Measurements from ENCODE around the gene CNPY4. TPM values are rescaled to one million over a fixed set of nuclear protein-coding genes. Genes with fewer than 3 reads are reported as not detected.

Gene CNPY4
- total and polyA plus RNA-seq, 2 donors (not counting 3 experiments of a cell fraction or from before 2014, with no cell fraction given): 28.6 to 33.7 TPM

DNA sequence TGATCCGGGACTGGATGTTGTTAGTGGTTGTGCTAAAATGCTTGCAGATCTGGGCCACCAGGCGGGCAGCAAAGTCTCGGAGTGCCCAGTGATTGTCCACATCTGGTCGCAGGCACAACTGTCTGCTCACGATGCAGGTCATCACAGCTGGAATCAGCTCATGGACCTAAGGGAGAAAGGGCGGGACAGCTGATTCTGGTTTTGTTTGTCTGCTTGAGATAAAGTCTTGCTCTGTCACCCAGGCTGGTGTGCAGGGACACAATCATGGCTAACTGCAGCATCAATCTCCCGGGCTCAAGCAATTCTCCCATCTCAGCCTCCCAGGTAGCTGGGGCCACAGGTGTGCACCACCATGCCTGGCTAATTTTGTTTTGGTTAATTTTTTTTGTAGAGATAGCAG is 8.3 kb upstream of the CNPY4 start:
- Histone ChIP-seq H3K9me1 (replicated peaks; ENCODE audit: control insufficient read depth, extremely low read depth, insufficient read depth, low read length) (no peaks in the 10 kb centered on the region), H3K9me3 (replicated peaks; ENCODE audit: control insufficient read depth, insufficient read depth, low read length) (no peaks in the 10 kb centered on the region), H3K27ac (ENCODE audit: insufficient read depth, low read depth, low read length) (no peak overlapping the region), H3K79me2 (ENCODE audit: control insufficient read depth, insufficient read depth, low read length) (no peaks in the 10 kb centered on the region), H3K9ac (replicated peaks; ENCODE audit: extremely low read depth, insufficient read depth, low read length) (no peak overlapping the region), H3K27me3 (ENCODE audit: control insufficient read depth in 2 of 2, insufficient read depth in 2 of 2, low read length in 2 of 2) (no peaks in the 10 kb centered on the region), H3K4me3 (replicated peaks in 1 of 3; ENCODE audit: insufficient read depth in 1 of 3, low read depth in 1 of 3, low read length in 3 of 3) (no peak overlapping the region), H3K36me3 (ENCODE audit: control insufficient read depth in 2 of 2, extremely low read depth in 1 of 2, insufficient read depth in 2 of 2, low read length in 2 of 2) (peaks cover 12 to 41% of the 10 kb centered on the region in 2 experiments), H3K4me1 (ENCODE audit: control insufficient read depth, extremely low read depth, insufficient read depth, low read length) (no peaks in the 10 kb centered on the region), H2AFZ (ENCODE audit: low read depth, low read length) (no peak overlapping the region), H3K4me2 (ENCODE audit: insufficient read depth, low read length) (no peak overlapping the region), H4K20me1 (replicated peaks; ENCODE audit: control insufficient read depth, extremely low read depth, insufficient read depth, low read length) (no peaks in the 10 kb centered on the region)
- dilution Hi-C loops (cut with MboI; ENCODE audit: extremely low pct_ligation_motif_present, low sequenced_read_pairs) (no loop called here), intact Hi-C loops (cut with micrococcal nuclease) (no loop called here)
- TF ChIP-seq, protein P1, sequence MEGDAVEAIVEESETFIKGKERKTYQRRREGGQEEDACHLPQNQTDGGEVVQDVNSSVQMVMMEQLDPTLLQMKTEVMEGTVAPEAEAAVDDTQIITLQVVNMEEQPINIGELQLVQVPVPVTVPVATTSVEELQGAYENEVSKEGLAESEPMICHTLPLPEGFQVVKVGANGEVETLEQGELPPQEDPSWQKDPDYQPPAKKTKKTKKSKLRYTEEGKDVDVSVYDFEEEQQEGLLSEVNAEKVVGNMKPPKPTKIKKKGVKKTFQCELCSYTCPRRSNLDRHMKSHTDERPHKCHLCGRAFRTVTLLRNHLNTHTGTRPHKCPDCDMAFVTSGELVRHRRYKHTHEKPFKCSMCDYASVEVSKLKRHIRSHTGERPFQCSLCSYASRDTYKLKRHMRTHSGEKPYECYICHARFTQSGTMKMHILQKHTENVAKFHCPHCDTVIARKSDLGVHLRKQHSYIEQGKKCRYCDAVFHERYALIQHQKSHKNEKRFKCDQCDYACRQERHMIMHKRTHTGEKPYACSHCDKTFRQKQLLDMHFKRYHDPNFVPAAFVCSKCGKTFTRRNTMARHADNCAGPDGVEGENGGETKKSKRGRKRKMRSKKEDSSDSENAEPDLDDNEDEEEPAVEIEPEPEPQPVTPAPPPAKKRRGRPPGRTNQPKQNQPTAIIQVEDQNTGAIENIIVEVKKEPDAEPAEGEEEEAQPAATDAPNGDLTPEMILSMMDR (IDR thresholded peaks at IDR 0.05; ENCODE audit: extremely low read depth in 1 of 2, insufficient read depth in 1 of 2, low read depth in 1 of 2, low read length in 2 of 2): no peak
- TF ChIP-seq POLR2AphosphoS5 (IDR thresholded peaks at IDR 0.05; ENCODE audit: insufficient read depth, low read depth, low read length) (no peak), EZH2 (IDR thresholded peaks at IDR 0.05; ENCODE audit: borderline replicate concordance, low read depth, low read length, severe bottlenecking) (no peak), GATA2 (IDR thresholded peaks at IDR 0.05; ENCODE audit: insufficient read depth, insufficient read length, low read depth, low read length) (no peak), POLR2A (IDR thresholded peaks at IDR 0.05; ENCODE audit: low read depth, low read length) (no peak)
- TF ChIP-seq, protein P2, sequence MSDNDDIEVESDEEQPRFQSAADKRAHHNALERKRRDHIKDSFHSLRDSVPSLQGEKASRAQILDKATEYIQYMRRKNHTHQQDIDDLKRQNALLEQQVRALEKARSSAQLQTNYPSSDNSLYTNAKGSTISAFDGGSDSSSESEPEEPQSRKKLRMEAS (IDR thresholded peaks at IDR 0.05; ENCODE audit: insufficient read depth, insufficient read length): no peak
- ChIA-PET POLR2A (no interaction called here), CTCF (no interaction called here)
- no TSS peak for BruUV-seq (replicated peaks)
- FAIRE-seq: no peak
- DNase-seq (ENCODE audit: low read depth, low spot score): no peak

DNA sequence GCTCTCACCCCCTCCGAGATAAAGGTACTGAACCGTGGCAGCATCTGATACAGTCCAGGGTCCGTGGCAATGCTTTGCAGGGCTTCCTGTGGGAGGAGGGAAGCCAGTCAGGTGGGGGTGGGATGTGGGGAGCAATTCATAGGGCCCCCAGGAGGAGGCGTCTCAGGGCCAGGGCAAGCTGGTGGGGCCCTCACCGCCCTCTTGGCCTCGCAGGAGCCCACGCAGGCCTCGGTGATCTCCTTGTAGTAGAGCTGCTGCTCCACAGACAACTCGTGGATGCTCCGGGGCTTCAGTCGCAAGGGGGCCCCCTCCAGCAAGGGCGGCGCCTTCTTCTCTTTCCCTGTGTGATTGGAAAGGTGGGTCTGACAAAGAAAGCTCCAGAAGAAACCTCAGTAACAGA is 7.5 kb upstream of the CNPY4 start:
- CTCF ChIA-PET: no interaction called here
- no peak overlapping the region for H3K9ac ChIP-seq (replicated peaks; ENCODE audit: extremely low read depth, insufficient read depth, low read length)
- H2AFZ ChIP-seq (ENCODE audit: low read depth, low read length): no peak overlapping the region
- H3K27me3 ChIP-seq (ENCODE audit: control insufficient read depth in 2 of 2, insufficient read depth in 2 of 2, low read length in 2 of 2): no peaks in the 10 kb centered on the region
- no TSS peak for BruUV-seq (replicated peaks)
- intact Hi-C loops (cut with micrococcal nuclease): no loop called here
- no peaks in the 10 kb centered on the region for H3K9me3 ChIP-seq (replicated peaks; ENCODE audit: control insufficient read depth, insufficient read depth, low read length)
- TF ChIP-seq POLR2AphosphoS5 (IDR thresholded peaks at IDR 0.05; ENCODE audit: insufficient read depth, low read depth, low read length): no peak
- TF ChIP-seq, protein P1 (IDR thresholded peaks at IDR 0.05; ENCODE audit: extremely low read depth in 1 of 2, insufficient read depth in 1 of 2, low read depth in 1 of 2, low read length in 2 of 2): no peak
- TF ChIP-seq GATA2 (IDR thresholded peaks at IDR 0.05; ENCODE audit: insufficient read depth, insufficient read length, low read depth, low read length): no peak
- no peak for TF ChIP-seq POLR2A (IDR thresholded peaks at IDR 0.05; ENCODE audit: low read depth, low read length)
- no peak for TF ChIP-seq MYC (IDR thresholded peaks at IDR 0.05; ENCODE audit: low read depth, low read length)
- TF ChIP-seq, protein P2 (IDR thresholded peaks at IDR 0.05; ENCODE audit: insufficient read depth, insufficient read length): no peak
- no peak for FAIRE-seq
- dilution Hi-C loops (cut with MboI; ENCODE audit: extremely low pct_ligation_motif_present, low sequenced_read_pairs): no loop called here
- no peaks in the 10 kb centered on the region for H3K9me1 ChIP-seq (replicated peaks; ENCODE audit: control insufficient read depth, extremely low read depth, insufficient read depth, low read length)
- POLR2A ChIA-PET: no interaction called here
- H3K79me2 ChIP-seq (ENCODE audit: control insufficient read depth, insufficient read depth, low read length): no peaks in the 10 kb centered on the region
- H3K4me1 ChIP-seq (ENCODE audit: control insufficient read depth, extremely low read depth, insufficient read depth, low read length): no peaks in the 10 kb centered on the region
- peaks cover 12 to 35% of the 10 kb centered on the region in 2 experiments for H3K36me3 ChIP-seq (ENCODE audit: control insufficient read depth in 2 of 2, extremely low read depth in 1 of 2, insufficient read depth in 2 of 2, low read length in 2 of 2)
- no peak for DNase-seq (ENCODE audit: low read depth, low spot score)
- no peak overlapping the region for H3K27ac ChIP-seq (ENCODE audit: insufficient read depth, low read depth, low read length)
- H3K4me3 ChIP-seq (replicated peaks in 1 of 3; ENCODE audit: insufficient read depth in 1 of 3, low read depth in 1 of 3, low read length in 3 of 3): no peak overlapping the region
- H4K20me1 ChIP-seq (replicated peaks; ENCODE audit: control insufficient read depth, extremely low read depth, insufficient read depth, low read length): no peaks in the 10 kb centered on the region
- H3K4me2 ChIP-seq (ENCODE audit: insufficient read depth, low read length): no peak overlapping the region
